AG10803 (cell line): Measurements from ENCODE around the gene ZMYM3.
"Not testable (repeated sequence)": the region's sequence is repeated elsewhere in the genome, so short reads cannot be mapped to it uniquely, and the experiment has no call there.

Source experiments
- DNase-seq: peaks from one replicate; pipeline ENCODE4 v3.0.0; 2010; ENCODE audit warnings: low read depth
- H3K4me3 ChIP-seq: 2 replicates; pipeline ENCODE4 v1.5.1; 2011; ENCODE audit warnings: mild to moderate bottlenecking, low read length, control low read depth
- CTCF ChIP-seq: conservative IDR thresholded peaks from 2 replicates; pipeline ENCODE4 v1.5.1; 2011; ENCODE audit warnings: mild to moderate bottlenecking, low read length, control low read depth, inconsistent platforms

ZMYM3 gene

DNA sequence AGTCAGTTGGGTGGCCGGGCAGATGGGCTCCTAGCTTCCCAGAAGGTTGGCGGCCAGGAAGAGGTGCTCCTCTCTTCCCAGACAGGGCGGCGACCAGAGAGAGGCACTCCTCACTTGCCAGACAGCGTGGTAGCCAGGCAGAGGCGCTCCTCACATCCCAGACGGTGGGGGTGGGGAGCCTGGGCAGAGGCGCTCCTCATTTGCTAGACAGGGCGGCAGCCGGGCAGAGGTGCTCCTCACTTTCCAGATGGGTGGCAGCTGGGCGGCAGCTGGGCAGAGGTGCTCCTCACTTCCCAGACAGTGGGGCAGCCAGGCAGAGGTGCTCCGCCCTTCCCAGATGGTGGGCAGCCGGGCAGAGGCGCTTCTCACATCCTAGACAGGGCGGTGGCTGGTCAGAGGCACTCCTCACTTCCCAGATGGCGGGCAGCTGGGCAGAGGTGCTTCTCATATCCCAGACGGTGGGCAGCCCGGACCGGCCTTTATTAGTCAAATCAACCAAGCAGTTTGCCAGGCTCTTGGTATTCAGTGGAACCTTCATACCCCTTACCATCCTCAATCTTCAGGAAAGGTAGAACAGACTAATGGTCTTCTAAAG lies 16.0 kb upstream of the ZMYM3 start:
- no peak for DNase-seq
- no peak overlapping the region for H3K4me3 ChIP-seq
- no peak for TF ChIP-seq CTCF

DNA sequence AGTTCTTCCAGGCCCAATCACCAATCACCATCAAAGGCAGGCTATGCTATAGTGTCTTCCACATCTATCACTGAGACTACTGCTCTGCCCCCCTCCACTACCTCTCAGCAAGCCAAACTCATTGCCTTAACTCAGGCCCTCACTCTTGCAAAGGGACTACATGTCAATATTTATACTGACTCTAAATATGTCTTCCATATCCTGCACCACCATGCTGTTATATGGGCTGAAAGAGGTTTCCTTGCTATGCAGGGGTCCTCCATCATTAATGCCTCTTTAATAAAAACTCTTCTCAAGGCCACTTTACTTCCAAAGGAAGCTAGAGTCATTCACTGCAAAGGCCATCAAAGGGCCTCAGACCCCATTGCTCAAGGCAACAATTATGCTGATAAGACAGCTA lies 14.7 kb upstream of the ZMYM3 start:
- not testable (repeated sequence) for DNase-seq, H3K4me3 ChIP-seq

DNA sequence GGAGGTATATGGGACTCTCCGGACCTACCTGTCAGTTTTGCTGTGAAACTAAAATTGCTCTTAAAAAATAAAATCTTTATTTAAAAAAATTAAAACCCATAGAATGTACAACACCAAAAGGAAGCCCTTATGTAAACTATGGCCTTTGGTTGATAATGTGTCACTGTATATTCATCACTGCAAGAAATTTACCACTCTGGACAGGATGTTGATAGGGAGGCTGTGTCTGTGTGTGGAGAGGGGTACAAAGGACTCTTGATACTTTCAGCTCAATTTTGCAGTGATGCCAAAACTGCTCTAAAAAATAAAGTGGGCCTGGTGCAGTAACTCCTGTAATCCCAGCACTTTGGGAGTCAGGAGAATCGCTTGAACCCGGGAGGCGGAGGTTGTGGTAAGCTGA lies 2.9 kb upstream of the ZMYM3 start:
- H3K4me3 ChIP-seq, result no peak overlapping the region
- DNase-seq, result no peak
- TF ChIP-seq CTCF, result no peak

GRCh38 chrX:71256051-71256450 lies 2.1 kb upstream of the ZMYM3 start:
- no peak overlapping the region for H3K4me3 ChIP-seq
- DNase-seq, result no peak
- no peak for TF ChIP-seq CTCF

DNA sequence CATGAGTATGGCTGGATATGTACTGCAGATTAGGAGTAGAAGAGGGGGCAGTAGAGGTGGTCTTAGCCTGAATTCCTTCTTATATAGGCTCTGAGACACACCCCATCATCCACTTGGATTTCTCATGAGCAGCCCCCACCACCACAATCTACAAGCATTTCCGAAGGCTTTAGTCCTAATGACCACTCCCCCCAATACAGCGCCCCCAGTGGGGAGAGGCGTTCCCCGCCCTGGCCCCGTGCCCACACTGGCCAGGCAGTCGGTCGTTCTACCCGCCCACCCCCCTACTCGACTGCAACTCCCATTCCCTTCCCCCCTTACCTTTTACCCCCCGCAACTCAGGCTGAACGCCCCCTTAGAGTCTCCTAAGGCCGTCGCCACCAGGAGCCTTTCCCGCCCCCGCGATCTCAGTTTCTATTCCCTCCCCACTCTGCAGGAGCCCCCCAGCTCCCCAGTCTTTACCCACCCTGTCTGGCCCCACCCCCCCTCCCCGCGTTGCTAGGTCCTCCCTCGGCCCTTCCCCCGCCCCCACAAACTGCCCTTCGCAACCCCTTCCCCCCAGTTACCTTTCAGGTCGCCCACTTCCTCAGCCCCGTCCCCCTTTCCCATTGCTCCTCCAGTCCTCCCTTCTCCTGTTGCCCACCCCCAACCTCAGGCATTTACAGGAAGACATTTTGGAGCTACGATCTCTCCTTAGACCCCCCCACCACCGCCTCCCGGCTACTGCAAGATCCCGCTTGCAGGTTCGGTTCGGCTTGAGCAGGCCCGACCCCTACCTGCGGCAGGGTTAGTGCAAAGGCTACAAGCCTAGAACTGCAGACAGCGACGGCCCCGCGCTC lies 468 bp downstream of the ZMYM3 start:
- peak; percentile 57 for TF ChIP-seq CTCF
- peak; percentile 32 for DNase-seq
- peak overlapping the region; percentile 77 for H3K4me3 ChIP-seq

DNA sequence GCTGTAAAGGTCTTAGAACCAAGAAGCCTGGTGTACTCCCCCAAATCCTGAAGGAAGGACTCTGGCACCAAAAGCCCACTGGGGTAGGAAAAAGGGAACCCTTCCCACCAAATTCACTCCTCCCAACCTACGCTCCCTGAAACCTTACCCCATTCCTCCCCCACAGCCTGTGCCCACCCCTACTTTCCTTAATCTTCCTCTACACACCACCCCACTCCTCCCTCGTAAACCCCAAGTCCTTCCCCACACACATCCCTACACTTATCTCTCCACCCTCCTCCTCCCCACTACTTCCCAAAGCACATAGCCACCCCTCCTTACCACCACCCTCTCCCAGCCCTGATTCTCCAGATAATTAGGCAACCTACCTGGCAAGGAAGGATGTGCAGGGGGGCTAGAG lies 1.7 kb downstream of the ZMYM3 start:
- peak overlapping the region; percentile 77 for H3K4me3 ChIP-seq
- DNase-seq, result no peak
- no peak for TF ChIP-seq CTCF

- no peak overlapping the region for H3K4me3 ChIP-seq
Observed at GRCh38 chrX:71251466-71251973, 2.4 kb downstream of the ZMYM3 start.

More at GRCh38 chrX:71251466-71251973, 2.4 kb downstream of the ZMYM3 start:
- no peak for TF ChIP-seq CTCF
- no peak for DNase-seq
